Stimulated activated CD4-positive, alpha-beta T cell treated with anti-CD3 and anti-CD28 coated beads, Interleukin-12 subunit alpha, Interleukin-12 subunit beta, amount 100 ng/mL, for 24 hours (primary cell): Measurements from ENCODE around the gene KCNIP4.
"Not testable (repeated sequence)": the region's sequence is repeated elsewhere in the genome, so short reads cannot be mapped to it uniquely, and the experiment has no call there.

Experiments used
- DNase-seq, 2 experiments: peaks; one replicate each; pipeline ENCODE4 v3.0.0-alpha.2; 2020; ENCODE audit warnings: low read depth in 2 of 2

KCNIP4 gene

DNA sequence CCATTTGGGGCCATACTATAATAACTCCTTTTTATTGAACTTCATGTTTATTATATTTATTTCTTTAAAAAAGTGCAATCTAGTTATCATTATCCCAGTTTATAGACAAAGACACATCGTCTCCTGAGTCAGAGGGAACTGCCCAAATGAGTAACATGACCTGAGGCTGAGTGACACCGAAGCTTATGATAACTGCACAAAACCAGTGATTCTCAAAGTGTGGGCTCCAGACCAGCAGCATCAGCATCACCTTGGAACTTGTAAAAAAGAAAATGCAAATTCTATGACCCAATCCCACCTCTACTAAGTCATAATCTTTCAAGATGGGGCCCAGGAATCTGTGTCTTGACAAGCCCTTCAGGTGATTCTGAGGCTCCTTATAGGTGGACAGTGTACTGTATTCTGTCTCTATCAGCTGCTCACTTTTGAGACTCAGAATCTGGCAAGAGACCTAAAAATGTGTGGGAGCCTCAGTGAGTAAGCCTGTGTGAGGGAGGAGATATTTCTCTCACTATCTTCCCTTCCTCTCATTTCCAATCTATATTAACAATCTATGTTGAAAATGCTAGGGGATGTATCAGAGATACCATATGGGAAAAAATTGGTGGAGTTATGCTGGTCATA lies 1101.3 kb downstream of the KCNIP4 start:
- no peak for DNase-seq

DNA sequence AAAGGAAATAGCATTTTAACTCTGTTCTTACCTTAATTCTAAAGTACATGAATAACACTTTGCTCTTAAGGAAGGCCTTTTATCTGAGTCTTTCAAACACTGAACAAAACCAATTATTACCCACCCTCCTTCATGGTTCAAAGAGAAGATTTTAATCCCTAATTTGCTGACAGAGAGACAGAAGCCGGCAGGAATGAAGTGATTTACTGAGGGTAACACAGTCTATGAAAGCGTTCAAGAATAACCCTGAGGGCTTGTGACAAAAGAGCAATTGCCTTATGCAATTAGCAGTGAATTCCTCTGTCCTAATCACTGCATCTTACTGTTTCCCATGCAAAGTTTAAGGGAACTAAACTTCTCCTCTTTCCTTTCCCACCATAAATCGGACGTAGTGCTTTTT lies 1104.3 kb downstream of the KCNIP4 start:
- DNase-seq: no peak

DNA sequence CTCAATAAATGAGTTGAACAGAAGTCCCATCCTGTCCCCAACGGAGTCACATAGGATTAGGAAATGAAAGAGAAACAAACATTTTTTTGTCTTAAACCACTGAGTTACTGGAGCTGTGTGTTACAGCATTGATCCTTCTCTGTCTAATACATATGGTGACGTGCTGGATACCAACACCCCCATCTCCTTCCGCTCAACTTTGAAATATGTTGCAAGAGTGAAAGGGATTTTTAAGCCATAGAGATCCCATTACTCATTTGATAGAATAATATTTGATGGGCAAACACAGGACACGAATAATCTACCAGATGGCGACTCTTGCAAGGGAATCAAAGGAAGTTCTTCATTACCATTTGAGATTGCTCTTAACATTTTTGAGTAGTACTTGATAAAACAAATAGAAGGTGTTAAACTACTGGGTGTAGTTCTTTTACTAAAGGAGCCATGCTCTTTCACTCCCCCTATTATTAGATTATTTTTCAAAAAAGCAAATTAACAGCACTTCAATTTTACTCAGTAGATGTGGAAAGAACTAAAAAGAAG lies 1107.9 kb downstream of the KCNIP4 start:
- DNase-seq: no peak

DNA sequence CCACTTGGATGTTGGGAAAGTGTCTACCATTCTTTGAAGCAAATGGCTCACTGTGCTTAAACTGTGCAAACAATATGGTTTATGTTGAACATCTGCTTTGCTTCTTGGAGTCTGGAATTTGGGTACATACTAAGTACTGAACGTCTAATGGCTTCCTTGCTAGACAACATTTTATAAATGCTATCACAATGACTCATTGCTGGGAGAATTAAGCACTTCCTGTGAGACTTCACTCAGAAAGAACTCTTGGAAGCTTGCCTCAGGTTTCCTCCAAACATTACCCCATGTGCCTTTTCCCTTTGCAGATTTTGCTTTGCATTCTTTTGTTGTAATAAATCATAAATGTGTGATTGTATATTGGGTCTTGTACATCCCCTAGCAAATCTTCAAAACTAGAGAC lies 1108.6 kb downstream of the KCNIP4 start:
- no peak for DNase-seq

DNA sequence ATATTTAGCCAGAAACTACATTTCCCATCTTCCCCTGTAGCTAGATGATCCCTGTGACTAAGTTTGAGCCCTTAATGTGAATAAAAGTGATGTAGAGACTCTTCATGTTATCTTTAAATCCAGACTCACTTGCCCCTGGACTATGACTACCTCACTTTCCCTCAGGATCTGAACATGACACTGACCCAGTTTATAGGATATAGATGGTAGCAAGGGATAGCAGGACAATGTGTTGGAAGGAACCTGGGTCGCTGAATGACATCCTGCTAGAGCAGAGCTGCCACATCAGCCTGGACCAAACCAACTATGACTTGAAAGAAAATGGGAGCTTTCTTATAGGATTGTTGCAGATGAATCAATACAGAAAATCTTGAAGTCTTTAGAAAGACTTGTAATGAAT lies 1110.1 kb downstream of the KCNIP4 start:
- no peak for DNase-seq

DNA sequence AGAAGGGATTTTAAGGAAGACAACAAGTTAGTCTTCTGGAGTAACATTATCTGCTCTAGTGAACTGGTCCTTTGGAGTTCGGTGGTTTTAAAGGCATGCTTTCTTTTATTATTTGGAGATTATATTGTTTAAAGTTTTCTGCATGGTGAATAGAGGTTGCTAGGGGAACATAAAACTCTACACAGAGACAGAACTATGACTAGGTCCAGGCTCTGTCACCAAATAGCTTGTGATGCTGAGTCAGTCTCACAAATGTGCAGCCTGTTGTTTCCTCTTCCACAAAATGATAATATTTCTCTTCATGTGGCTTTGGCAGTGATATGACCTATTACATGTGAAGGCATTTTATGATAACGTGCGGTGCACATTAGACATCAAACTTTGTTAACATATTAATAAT lies 1115.7 kb downstream of the KCNIP4 start:
- no peak for DNase-seq

DNA sequence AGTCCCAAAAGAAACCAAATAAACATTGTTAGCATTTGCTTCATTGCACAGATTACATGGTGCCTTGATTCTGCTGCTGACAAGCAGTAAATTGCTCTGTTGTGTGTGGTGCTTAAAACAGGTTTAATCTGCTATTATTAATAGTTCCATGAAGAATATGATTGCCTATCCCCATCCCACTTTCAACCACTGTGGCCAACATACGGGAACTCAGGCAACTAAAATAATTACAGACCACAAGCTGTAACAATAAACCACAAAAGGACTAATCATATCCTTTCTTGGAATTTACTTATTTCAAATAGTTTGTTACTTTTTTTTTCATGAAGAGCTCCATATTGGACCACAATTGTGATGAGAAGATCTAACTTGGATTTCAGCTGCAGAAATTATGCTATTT lies 1116.8 kb downstream of the KCNIP4 start:
- no peak for DNase-seq

DNA sequence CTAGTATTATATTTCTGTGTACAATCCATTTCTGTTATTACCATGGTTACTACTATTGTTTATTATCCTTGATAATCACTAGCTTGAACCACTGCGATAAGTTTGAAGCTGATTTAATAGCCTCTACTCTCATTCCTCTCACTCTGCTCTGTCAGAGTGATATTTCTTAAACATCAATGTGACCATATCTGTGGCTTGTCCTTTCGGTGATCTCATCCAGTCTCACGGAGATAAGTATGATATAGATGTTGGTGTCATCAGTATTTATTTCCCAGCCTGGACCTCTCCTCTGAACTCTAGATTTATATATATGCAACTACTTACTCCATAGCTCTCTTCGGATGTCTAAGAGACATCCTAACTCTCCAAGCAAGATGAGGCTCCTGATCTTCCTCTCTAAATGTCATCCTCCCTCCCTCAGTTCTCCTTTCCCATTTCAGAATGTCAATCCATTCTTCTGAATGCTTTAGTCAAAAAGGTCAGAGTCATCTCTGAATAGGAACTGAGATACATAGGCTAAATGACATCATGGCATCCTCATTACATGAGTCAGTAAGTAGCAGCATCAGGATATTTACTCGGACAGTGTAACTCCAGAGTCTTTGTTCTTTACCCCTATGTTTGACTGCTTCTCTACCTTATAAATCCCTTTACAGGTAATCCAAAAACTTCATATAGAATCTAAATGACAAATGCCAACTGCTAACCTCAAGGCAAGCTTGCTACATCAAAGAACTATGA lies 1118.8 kb downstream of the KCNIP4 start:
- no peak for DNase-seq

DNA sequence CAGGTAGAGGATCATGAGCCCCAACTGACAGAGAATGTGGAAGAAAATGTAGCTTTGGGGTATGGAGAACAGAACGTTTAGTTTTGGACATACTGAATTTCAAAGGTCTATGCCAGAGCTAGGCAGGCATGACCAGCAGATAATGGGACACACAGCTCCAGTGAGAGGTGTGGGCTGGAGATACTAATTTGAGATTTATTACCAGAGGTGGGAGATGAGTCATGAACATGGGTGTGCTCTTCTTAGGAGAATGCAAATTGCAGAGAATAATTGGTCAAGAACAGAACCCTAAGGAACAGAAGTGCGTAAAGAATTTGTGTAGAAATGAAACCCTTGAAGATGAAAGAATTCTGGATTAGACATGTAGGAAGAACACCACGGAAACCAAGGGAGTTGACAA lies 1123.1 kb downstream of the KCNIP4 start:
- DNase-seq: no peak

DNA sequence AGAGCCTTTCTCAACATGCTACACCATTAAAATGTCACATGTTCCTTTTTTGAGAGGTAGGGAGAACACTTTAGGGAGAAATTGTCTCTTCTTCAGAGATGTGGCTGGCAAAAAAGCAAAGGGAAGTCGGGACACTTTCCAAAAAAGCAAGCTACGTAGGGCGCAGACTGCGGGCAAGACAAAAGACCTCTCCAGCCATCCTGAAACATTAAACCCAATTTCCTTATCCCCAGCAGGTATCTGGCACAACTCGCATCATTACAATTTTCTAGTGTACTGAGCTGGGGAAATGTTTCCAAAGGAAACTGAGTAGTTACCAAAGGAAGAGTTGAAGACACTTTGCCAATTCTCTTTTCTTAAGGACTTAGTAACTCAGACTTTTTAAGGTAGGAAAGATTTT lies 1132.3 kb downstream of the KCNIP4 start:
- no peak for DNase-seq

DNA sequence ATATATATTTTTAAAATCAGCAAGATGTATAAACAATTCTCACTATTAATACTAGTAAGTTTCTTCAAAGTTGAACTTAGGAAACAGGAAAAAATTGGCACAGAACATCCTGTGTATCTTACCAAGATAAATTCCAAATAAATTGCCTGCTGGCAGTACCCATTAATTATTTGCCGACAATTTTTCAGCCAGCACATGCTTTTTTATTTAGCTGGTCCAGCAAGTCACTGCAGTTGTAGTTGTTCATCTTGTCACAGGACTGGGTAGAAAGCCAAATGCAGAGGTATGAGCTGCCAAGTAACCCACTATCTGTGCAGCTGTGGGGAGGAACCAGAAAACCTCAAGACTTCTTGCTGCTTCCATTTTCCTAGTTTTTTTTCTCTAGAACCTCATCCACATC lies 1134.9 kb downstream of the KCNIP4 start:
- DNase-seq: no peak

DNA sequence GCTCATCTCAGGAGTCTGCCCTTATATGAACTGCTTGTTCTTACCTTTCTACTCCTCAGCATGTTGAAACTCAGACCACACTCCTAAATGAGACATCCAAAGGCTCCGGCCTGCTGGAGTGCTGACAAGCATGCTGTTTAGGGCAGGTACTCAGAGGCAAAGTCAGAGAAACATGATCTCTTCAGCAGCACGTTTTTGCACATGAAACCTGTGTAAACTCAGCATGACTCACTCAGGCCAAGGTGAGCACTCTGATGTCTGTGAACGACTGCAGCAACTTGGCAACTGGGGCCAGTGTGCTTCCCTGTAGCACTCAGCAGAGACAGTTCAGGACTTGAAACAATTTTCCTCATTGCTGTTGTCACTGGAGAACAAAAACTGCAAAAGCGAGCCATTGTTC lies 1138.8 kb downstream of the KCNIP4 start:
- DNase-seq: no peak

DNA sequence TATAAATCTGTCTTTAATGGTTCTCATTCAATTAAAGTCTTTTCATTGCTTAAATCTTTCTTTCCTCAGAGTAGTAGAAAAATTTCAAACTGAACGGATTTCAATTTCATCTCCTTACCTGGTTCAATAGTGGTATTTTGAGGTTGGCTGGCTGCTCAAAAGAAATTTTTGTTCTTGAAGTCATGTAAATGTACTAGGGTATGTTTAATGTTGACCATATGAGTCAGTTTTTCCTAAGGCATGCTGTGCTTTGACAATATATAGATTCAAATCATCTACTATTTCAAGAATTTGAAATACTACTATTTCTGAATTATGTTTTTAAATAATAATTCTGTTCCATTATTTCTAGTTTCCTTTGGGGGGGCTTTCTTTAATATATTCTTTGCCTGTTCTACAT lies 1142.9 kb downstream of the KCNIP4 start:
- no peak for DNase-seq

DNA sequence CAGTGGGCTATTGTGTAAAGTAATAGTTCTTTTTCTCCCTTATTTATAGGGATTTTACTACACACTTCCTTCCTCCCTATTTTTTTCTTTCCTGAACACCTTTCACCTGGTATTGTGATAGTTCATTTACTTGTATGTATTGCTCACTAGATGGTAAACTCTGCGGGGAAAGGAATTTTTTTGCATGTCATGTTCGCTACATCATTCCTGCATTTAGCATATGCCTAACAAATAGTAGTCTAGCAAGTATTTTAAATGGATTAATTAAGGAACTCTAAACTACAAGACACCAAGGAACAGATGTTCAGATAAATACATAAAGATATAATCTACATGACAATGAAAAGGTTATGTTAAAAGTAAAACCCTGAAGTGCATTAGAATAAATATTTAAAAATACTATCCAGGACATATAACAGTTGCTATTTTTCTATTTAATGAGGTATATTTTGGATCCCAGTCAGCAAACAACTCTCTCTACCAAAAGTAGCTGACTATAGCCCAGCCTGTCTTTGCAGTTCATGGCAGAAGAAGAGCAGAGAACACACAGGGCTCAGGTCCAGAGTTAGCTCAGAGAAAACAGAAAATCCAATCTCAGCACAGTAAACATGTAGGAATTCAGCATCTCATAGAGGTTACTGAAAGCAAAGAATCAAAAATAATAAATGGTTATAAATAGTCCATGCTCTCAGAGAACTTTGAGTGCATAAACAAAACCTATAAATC lies 1160.5 kb downstream of the KCNIP4 start:
- DNase-seq: no peak

DNA sequence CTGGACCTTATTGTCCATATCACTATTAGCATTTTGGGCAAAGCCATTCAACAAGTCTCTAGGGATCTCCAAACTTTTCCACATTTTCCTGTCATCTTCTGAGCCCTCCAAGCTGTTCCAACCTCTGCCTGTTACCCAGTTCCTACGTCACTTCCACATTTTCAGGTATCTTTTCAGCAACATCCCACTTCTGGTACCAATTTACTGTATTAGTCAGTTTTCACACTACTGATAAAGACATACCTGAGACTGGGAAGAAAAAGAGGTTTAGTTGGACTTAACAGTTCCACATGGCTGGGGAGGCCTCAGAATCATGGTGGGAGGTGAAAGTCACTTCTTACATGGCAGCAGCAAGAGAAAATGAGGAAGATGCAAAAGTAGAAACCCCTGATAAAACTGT lies 1165.4 kb downstream of the KCNIP4 start:
- not testable (repeated sequence) for DNase-seq

DNA sequence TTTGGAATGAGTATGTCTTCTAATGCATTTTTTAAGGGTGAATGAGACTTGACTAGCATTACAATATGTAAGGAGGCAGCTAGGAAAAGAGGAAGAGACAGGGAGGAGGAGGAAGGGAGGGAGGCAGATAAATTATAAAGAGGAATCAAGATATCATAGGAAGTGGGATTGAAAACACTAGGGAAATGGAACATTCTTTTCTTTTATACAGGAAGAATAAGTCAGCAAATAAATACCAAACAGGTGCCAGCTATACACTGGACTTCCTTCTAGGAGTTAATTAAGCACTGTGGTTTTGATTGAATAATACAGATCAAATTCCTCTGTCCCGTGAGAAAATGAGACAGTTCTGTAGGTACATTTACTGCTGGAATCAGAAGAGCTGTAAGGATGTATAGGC lies 1169.7 kb downstream of the KCNIP4 start:
- DNase-seq: no peak

DNA sequence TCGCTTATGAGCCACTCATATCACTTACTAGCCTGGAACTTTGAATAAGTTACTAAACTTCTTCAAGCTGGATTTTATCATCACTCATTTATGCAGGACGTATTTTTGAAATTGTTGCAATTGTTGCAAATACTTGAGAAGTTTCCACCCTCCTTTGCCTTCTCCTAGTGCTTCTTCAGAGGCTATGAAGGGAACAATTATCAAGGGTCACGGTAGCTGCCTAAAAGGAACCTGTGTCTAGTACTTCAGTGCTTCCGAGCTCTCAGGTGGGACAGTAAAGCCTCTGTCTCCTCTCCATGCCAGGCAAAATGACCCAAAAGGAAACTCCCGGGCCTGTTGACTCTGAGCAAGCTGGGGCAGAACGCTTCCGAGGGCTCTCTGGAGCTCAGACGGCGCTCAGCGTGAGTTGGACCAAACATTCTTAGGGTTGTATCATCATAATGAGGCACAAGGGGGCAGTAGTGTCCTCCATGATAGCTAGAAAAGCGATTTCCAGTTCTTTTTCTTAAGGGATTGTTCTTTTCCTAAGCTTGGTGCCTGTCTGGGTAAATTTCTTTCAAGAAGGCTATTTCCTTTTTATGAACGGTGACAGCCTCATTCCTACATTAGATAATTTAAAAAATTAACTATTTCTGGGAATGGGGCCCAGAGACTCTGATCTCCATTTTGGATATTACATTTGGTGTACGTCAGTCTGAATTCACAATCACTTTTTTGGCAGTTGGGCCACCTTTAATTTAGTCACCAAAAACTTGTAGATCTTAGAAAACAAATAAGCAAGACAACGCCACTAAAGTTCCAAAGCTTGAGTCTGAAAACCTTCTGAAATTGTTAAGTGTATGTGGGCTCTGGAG lies 1175.2 kb downstream of the KCNIP4 start:
- no peak for DNase-seq

DNA sequence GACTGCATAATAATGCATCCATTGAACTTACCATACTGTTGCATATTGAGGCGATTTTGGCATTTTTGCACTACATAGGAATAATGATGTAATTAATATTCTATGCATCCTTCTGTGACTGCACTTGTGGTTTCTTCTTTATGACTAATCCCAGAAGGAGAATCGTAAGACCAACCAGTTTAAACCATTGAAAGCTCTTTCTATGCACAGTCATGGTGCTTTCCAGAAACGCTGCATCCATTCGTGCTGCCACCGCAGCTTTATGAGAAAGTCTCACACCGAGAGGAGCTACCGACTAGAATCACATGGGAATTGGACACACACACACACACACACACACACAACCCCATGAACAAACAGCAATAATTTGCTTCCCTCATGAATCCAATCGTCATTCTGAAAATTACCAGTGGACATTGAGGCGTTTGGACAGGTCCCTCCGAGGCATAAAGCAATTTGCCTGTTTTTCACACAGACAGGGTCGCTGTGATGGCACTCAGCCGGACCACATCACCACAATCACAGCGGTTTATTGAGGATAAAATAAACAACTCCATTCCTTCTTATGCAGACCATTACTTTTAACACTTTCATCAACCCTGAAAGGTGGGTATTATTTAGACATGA lies 1184.1 kb downstream of the KCNIP4 start:
- no peak for DNase-seq

DNA sequence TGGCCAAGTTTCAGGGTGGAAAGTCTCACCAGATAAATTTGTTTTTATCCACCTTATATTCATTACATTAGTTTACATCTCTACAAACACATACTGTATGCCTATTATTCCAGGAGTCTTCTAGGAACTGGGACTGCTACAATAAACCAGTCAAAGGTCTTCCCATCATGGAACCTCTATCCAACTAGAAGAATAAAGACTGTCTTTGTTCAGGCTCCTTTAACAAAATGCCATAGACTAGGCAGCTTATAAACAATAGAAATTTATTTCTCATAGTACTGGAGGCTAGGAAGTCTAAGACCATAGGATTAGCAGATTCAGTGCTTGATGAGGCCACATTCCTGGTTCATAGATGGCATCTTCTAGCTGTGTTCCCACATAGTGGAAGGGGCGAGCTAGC lies 1186.7 kb downstream of the KCNIP4 start:
- no peak for DNase-seq

DNA sequence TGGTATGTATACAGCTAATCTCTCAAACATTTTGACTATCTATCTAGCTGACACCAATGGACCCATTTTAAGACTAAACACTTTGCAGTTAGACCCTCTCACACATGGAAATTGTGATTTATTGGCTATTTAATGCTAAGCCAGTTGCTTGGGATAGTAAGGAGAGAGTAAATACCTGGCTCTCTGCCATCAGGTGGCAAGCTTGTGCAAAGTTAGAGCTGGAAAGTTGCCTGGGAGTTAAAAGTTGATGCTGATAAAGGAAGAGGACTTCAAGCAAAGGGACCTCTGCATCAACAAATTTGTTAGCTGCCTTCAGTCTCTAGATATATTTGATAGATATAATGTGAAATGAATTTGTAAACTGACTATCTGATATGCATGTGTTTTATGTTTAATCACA lies 1187.2 kb downstream of the KCNIP4 start:
- DNase-seq: no peak

DNA sequence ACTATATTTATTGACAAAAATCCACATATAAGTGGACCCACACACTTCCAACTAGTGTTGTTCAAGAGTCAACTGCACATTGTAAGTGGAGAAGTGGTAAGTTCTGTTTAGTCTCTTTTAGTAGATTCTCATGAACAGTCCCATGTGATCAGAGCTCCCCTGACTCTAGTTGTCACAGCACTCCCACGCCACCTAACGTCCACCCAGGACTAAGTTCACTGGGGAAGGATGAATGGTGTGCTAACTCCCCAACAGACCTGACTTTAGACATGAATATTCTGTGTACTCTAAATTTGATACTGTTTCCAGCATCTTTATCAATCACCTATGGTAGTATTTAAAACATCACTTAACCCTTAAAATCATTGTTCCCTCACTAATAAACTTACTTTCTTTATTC lies 1188.5 kb downstream of the KCNIP4 start:
- DNase-seq: no peak
